HepG2 (cell line): ENCODE results near the gene HNRNPAB. TPM values are rescaled to one million over a fixed set of nuclear protein-coding genes. Genes with fewer than 3 reads are reported as not detected.

Experiments used
- ATAC-seq: fragments of 200-7000 bp; cut with Tn5 transposase; 3 replicates; pipeline ENCODE4 v1.9.1; 2020; ENCODE audit warnings: mild to moderate bottlenecking, moderate library complexity
- BruUV-seq: library from RNA; stranded (reverse); fragments of 400-500 nt; replicated peaks from 2 replicates; lab custom pipeline; 2021; lab: Mats Ljungman, UMichigan
- CTCF ChIA-PET: fragments of 300-600 bp; formaldehyde crosslinking; extraction: SDS; loops from one replicate; lab custom pipeline; 2021; ENCODE audit warnings: low total read pairs, inconsistent platforms, low intra/inter-chr PET ratio; lab: Yijun Ruan, JAX
- POLR2A ChIA-PET: fragments of 350-600 bp; sonication (Branson Sonifier 250); formaldehyde crosslinking; loops from one replicate; lab custom pipeline; 2020; ENCODE audit warnings: antibody characterized with exemption, inconsistent platforms; lab: Yijun Ruan, JAX
- DNase-seq: peaks from one replicate; pipeline ENCODE4 v3.0.0-alpha.2; 2015; ENCODE audit warnings: low spot score
- FAIRE-seq: peaks from 3 replicates; lab custom pipeline; 2011; peaks lifted over from hg19 to GRCh38; lab: Jason Lieb, UNC
- H2AFZ ChIP-seq: one replicate; pipeline ENCODE4 v1.6.1; 2011; ENCODE audit warnings: low read length, inconsistent platforms
- H3K27ac ChIP-seq: fragments of 300-600 bp; 3 replicates; pipeline ENCODE4 v1.8.0; 2011; ENCODE audit warnings: mixed run types, mild to moderate bottlenecking, mixed read lengths, low read length, inconsistent platforms; ENCODE audit not compliant: insufficient read depth; ENCODE audit errors: extremely low read length
- H3K27me3 ChIP-seq, 2 experiments: fragments of 200-600 bp in 1 of 2; 2 replicates in 1 of 2; 3 replicates in 1 of 2; pipeline versions ENCODE4 v1.6.0 to v1.8.0; 2011; ENCODE audit warnings: low read length in 2 of 2, mild to moderate bottlenecking in 2 of 2, moderate library complexity in 2 of 2, inconsistent platforms in 1 of 2; ENCODE audit not compliant: insufficient read depth in 2 of 2, control insufficient read depth in 1 of 2
- H3K36me3 ChIP-seq, 2 experiments: fragments of 200-600 bp in 1 of 2; replicated peaks in 1 of 2; 2 replicates in 1 of 2; 3 replicates in 1 of 2; pipeline versions ENCODE4 v1.5.1 to v1.8.0; 2011; ENCODE audit warnings: low read length in 2 of 2, inconsistent platforms in 1 of 2; ENCODE audit not compliant: insufficient read depth in 2 of 2, control insufficient read depth in 1 of 2
- H3K4me1 ChIP-seq: 2 replicates; pipeline ENCODE4 v1.5.1; 2012; ENCODE audit warnings: low read length, inconsistent platforms; ENCODE audit not compliant: insufficient read depth
- H3K4me2 ChIP-seq: 2 replicates; pipeline ENCODE4 v1.6.0; 2011; ENCODE audit warnings: low read depth, low read length, inconsistent platforms
- H3K4me3 ChIP-seq, 3 experiments: fragments of 200-600 bp in 1 of 3; sonication (generic), shearing (Covaris generic) in 1 of 3; replicated peaks in 1 of 3; 2 replicates each; pipeline ENCODE4 v1.5.1; 2011 to 2016; ENCODE audit warnings: low read length in 3 of 3, inconsistent platforms in 2 of 3, low read depth in 2 of 3, mild to moderate bottlenecking in 2 of 3, control low read depth in 1 of 3, mixed read lengths in 1 of 3; ENCODE audit not compliant: insufficient read depth in 1 of 3
- H3K79me2 ChIP-seq: one replicate; pipeline ENCODE4 v1.6.1; 2011; ENCODE audit warnings: low read length, inconsistent platforms; ENCODE audit not compliant: insufficient read depth
- H3K9ac ChIP-seq: 2 replicates; pipeline ENCODE4 v1.6.0; 2011; ENCODE audit warnings: mild to moderate bottlenecking, low read depth, low read length, inconsistent platforms; ENCODE audit not compliant: insufficient read depth
- H3K9me3 ChIP-seq: 2 replicates; pipeline ENCODE4 v1.5.1; 2012; ENCODE audit warnings: mild to moderate bottlenecking, low read length
- H4K20me1 ChIP-seq: 2 replicates; pipeline ENCODE4 v1.6.0; 2011; ENCODE audit warnings: inconsistent platforms, mild to moderate bottlenecking, low read length, moderate library complexity; ENCODE audit not compliant: insufficient read depth
- CTCF ChIP-seq: sonication (generic); formaldehyde crosslinking; IDR thresholded peaks from 2 replicates; pipeline ENCODE4 v1.5.0; 2020; ENCODE audit warnings: mild to moderate bottlenecking, missing genetic modification reagents, moderate library complexity
- HMGXB4 ChIP-seq, 2 experiments: sonication (generic) in 1 of 2; formaldehyde crosslinking in 1 of 2; IDR thresholded peaks; 2 replicates each; pipeline versions ENCODE4 v1.4.0 to v1.6.1; 2018 to 2020; ENCODE audit warnings: missing genetic modification reagents in 2 of 2, borderline replicate concordance in 1 of 2, low read depth in 1 of 2, mild to moderate bottlenecking in 1 of 2, missing biosample characterization in 1 of 2
- IRF1 ChIP-seq: sonication (generic); formaldehyde crosslinking; IDR thresholded peaks from 2 replicates; pipeline ENCODE4 v1.4.0; 2020; ENCODE audit warnings: low read depth, mild to moderate bottlenecking, missing genetic modification reagents
- KLF9 ChIP-seq: IDR thresholded peaks from 2 replicates; pipeline ENCODE4 v1.6.1; 2016; ENCODE audit warnings: low read depth
- MAF1 ChIP-seq: sonication (generic); formaldehyde crosslinking; IDR thresholded peaks from 2 replicates; pipeline ENCODE4 v1.5.0; 2020; ENCODE audit warnings: missing genetic modification reagents, borderline replicate concordance
- RAD21 ChIP-seq: fragments of 450-650 bp; formaldehyde crosslinking; IDR thresholded peaks from 2 replicates; pipeline ENCODE4 v1.5.0; 2020; ENCODE audit warnings: mild to moderate bottlenecking
- SMC3 ChIP-seq: IDR thresholded peaks from 2 replicates; pipeline ENCODE4 v1.6.1; 2011; ENCODE audit warnings: low read length, improper control_type of control experiment
- STAG1 ChIP-seq: sonication (generic); formaldehyde crosslinking; IDR thresholded peaks from 2 replicates; pipeline ENCODE4 v1.4.0; 2020; ENCODE audit warnings: missing genetic modification reagents
- TBX2 ChIP-seq: sonication (generic); formaldehyde crosslinking; IDR thresholded peaks from 2 replicates; pipeline ENCODE4 v1.5.0; 2020; ENCODE audit warnings: missing genetic modification reagents, mild to moderate bottlenecking, borderline replicate concordance
- TEAD3 ChIP-seq: optimal IDR thresholded peaks from 2 replicates; pipeline ENCODE3; 2016; ENCODE audit warnings: borderline replicate concordance
- XRCC5 ChIP-seq: fragments of 200-400 bp; formaldehyde crosslinking; optimal IDR thresholded peaks from 2 replicates; pipeline ENCODE3; 2017; ENCODE audit warnings: mild to moderate bottlenecking, low read length
- ZFP90 ChIP-seq: sonication (generic); formaldehyde crosslinking; IDR thresholded peaks from 2 replicates; pipeline ENCODE4 v1.8.0; 2022; ENCODE audit warnings: missing genetic modification reagents, mild to moderate bottlenecking, inconsistent platforms, borderline replicate concordance
- ZNF629 ChIP-seq: sonication (generic); formaldehyde crosslinking; conservative IDR thresholded peaks from 2 replicates; pipeline ENCODE4 v1.5.0; 2020; ENCODE audit warnings: missing genetic modification reagents
- ZNF768 ChIP-seq: sonication (generic); formaldehyde crosslinking; IDR thresholded peaks from 2 replicates; pipeline ENCODE4 v1.4.0; 2020; ENCODE audit warnings: missing genetic modification reagents
- WGBS: methylation state at CpG from one replicate; pipeline ENCODE4 v1.1.6; 2017; ENCODE audit warnings: low lambda C conversion rate; 5-methylcytosine and 5-hydroxymethylcytosine counted together
- in situ Hi-C: cut with HindIII; loops from 2 replicates; pipeline ENCODE4 v1.10.0; 2017; ENCODE audit warnings: low pct_unique_long_range_greater_than_20kb; ENCODE audit not compliant: extremely low pct_ligation_motif_present
- intact Hi-C: fragments of 100-400 bp; cut with micrococcal nuclease; formaldehyde crosslinking; loops from one replicate; pipeline ENCODE4 v1.10.0; 2022; ENCODE audit not compliant: unreplicated experiment
- polyA plus RNA-seq, 8 experiments: library from polyadenylated mRNA; depleted of rRNA in 3 of 8; stranded (reverse) in 7 of 8; unstranded in 1 of 8; fragments of >200 nt; fragmentation: Illumina TruSeq in 4 of 8; extraction: Trizol in 4 of 8; gene quantifications; 2 replicates each; pipeline versions ENCODE4 v1.2.1 to v1.2.3, GENCODE V29; 2011 to 2016; ENCODE audit warnings: low read depth in 4 of 8, missing spikeins in 1 of 8, mixed read lengths in 1 of 8; ENCODE audit not compliant: insufficient read depth in 1 of 8
- total RNA-seq, 5 experiments: library from RNA; depleted of rRNA; stranded (reverse); fragments of >200 nt; fragmentation: Illumina TruSeq; extraction: Trizol; gene quantifications; 2 replicates each; pipeline ENCODE4 v1.2.3, GENCODE V29; 2016; ENCODE audit warnings: low read depth in 1 of 5

The HNRNPAB gene
- total and polyA plus RNA-seq, 2 of the 13 experiments (the other 11 are each of a cell fraction or from before 2014, with no cell fraction given) = 62.6 to 111 TPM

- Histone ChIP-seq H4K20me1 (no peaks in the 10 kb centered on the region), H2AFZ (no peak overlapping the region), H3K9me3 (no peaks in the 10 kb centered on the region), H3K27me3 (no peaks in the 10 kb centered on the region; a peak in 1 of 5 replicates), H3K9ac (no peak overlapping the region), H3K79me2 (peaks cover 18% of the 10 kb centered on the region), H3K27ac (no peak overlapping the region), H3K4me3 (no peak overlapping the region; a peak in 1 of 6 replicates), H3K36me3 (peaks cover 1 to 2% of the 10 kb centered on the region in 2 experiments; a peak in 3 of 5 replicates), H3K4me1 (peaks cover 72% of the 10 kb centered on the region), H3K4me2 (peak overlapping the region; percentile 60)
- ChIA-PET POLR2A (interaction anchor here (0.7 to 1.7 kb wide), 4 partner anchors 21 to 395 kb away, joined by 3 to 4 read pairs (median 3); partner anchors contain the start of gene HNRNPAB), CTCF (no interaction called here)
- DNase-seq (peak; percentile 43), ATAC-seq (peak; percentile 27), FAIRE-seq (no peak)
- no TSS peak for BruUV-seq
- TF ChIP-seq KLF9 (CRISPR knock-in tag) (no peak), IRF1 (CRISPR knock-in tag) (no peak), XRCC5 (peak; percentile 76), TEAD3 (CRISPR knock-in tag) (peak; percentile 41), SMC3 (peak; percentile 47; the same call in 1 of the 2 replicates), STAG1 (CRISPR knock-in tag) (peak; percentile 65), ZFP90 (CRISPR knock-in tag) (0 out of 2 replicates have a peak, but pooled peaks have one; percentile 34), ZNF629 (CRISPR knock-in tag) (peak; percentile 64), ZNF768 (CRISPR knock-in tag) (peak; percentile 99), RAD21 (peak; percentile 25; the same call in 1 of the 2 replicates), TBX2 (CRISPR knock-in tag) (no peak), CTCF (CRISPR knock-in tag) (peak; percentile 80), MAF1 (CRISPR knock-in tag) (no peak), HMGXB4 (CRISPR knock-in tag; IDR thresholded peaks at IDR 0.05; ENCODE audit: borderline replicate concordance in 1 of 2, low read depth in 1 of 2) (0 out of 4 replicates have a peak, but pooled peaks of 1 of the 2 experiments have one; percentile 35)
- 46% methylated on average over 4 of the region's 12 CpGs for WGBS
- intact Hi-C loops = no loop called here
- in situ Hi-C loops = no loop called here
These were observed 30.6 kb downstream of the HNRNPAB start for GRCh38 chr5:178234750-178235587.
